GM12801 (cell line): ENCODE results near the gene PLD1.

Experiments used
- TF ChIP-seq, protein P1 (sequence below): IDR thresholded peaks from one replicate; pipeline ENCODE4 v1.5.1; 2011; ENCODE audit warnings: control low read depth; ENCODE audit not compliant: insufficient read length; ENCODE audit errors: extremely low read depth

Gene PLD1

DNA sequence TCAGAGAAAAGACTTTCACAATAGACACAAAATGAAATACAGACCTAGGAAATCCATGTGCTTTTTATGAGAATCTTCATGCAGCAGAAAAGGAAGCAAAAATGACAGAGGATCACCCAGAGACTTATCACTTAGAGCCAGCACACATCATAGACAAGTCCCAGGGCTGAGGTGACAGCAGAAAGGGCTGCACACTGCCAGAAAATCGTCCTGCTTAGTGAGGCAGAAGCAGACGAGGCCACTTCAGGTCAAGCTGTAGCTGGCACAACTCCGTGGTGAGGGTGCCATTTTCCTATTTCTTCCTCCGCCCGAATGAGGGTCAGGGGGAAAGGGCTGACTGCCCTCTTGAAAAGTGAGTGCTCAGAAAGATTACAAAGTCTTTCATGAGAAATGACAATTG is 254.1 kb downstream of the PLD1 start:
- TF ChIP-seq, protein P1, sequence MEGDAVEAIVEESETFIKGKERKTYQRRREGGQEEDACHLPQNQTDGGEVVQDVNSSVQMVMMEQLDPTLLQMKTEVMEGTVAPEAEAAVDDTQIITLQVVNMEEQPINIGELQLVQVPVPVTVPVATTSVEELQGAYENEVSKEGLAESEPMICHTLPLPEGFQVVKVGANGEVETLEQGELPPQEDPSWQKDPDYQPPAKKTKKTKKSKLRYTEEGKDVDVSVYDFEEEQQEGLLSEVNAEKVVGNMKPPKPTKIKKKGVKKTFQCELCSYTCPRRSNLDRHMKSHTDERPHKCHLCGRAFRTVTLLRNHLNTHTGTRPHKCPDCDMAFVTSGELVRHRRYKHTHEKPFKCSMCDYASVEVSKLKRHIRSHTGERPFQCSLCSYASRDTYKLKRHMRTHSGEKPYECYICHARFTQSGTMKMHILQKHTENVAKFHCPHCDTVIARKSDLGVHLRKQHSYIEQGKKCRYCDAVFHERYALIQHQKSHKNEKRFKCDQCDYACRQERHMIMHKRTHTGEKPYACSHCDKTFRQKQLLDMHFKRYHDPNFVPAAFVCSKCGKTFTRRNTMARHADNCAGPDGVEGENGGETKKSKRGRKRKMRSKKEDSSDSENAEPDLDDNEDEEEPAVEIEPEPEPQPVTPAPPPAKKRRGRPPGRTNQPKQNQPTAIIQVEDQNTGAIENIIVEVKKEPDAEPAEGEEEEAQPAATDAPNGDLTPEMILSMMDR, result no peak

DNA sequence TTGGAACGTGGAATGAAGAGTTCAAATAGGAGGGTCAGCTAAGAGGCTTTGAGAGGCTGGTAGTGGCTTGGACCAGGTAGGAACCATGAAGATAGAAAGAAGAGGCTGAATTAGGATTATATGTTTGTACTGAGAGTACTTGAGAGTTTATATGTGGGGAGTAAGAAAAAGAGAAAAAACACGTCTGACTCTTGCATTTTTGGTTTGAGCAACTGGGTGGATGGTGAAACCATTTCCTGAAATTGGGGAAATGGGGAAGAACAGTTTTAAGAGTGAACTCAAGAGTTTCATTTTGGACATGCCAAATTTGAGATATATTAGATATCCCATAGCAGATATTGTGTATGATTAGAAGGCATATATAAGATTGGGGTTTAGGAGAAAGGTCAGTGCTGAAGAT is 257.2 kb downstream of the PLD1 start:
- TF ChIP-seq, protein P1, result no peak

DNA sequence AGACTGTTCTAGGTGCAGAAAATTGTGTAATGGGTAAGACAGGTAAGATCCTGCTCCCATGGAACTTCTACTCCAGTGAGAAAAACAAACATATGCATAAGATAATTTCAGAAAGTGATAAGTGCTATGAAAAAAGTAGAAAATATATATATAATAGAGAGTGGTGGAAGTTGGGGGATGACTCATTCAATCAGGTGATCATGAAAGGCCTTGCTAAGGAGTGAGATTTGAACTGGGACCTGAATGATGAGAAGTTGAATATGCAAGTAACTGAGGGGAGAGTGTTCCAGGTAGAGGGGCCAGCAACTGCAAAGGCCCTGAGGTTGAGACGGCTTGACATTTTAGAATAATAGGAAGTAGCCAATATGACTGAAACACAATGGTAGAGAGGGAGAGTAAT is 257.8 kb downstream of the PLD1 start:
- TF ChIP-seq, protein P1, result no peak

GRCh38 chr3:171551296-171551695 is 259.0 kb downstream of the PLD1 start:
- TF ChIP-seq, protein P1, result no peak
